ENCODE data around the gene SMIM32. TPM values are rescaled to one million over a fixed set of nuclear protein-coding genes. Genes with fewer than 3 reads are reported as not detected.

The SMIM32 gene
- total and polyA plus RNA-seq, 2 experiments from 2014 or later: 0.27 to 0.56 TPM

GRCh38 chr5:136199408-136199807, 6.4 kb upstream of the SMIM32 start (continued):
- TF ChIP-seq EZH2 (IDR thresholded peaks at IDR 0.05; ENCODE audit: low read depth, unreplicated experiment): no peak
- no peak for TF ChIP-seq POLR2AphosphoS5 (IDR thresholded peaks at IDR 0.05; ENCODE audit: low read depth)
- TF ChIP-seq STAT1 (IDR thresholded peaks at IDR 0.05; ENCODE audit: unreplicated experiment): no peak
- no peak for TF ChIP-seq CREB1 (CRISPR knock-in tag; IDR thresholded peaks at IDR 0.05; ENCODE audit: low read depth)
- no peak for TF ChIP-seq JUNB (IDR thresholded peaks at IDR 0.05; ENCODE audit: unreplicated experiment)
- TF ChIP-seq EZH2phosphoT487 (IDR thresholded peaks at IDR 0.05; ENCODE audit: unreplicated experiment): no peak
- TF ChIP-seq ZNF114 (CRISPR knock-in tag; IDR thresholded peaks at IDR 0.05): no peak

GRCh38 chr5:136198453-136198852, 5.5 kb upstream of the SMIM32 start:
- Mint-ChIP-seq H3K4me3 (no peak overlapping the region), H3K27me3 (ENCODE audit: insufficient read depth, low read depth, poor library complexity) (peaks cover 78% of the 10 kb centered on the region), H3K4me1 (peaks cover 27% of the 10 kb centered on the region), H3K36me3 (ENCODE audit: low read depth) (no peaks in the 10 kb centered on the region), H3K27ac (no peak overlapping the region), H3K9me3 (no peaks in the 10 kb centered on the region)
- peaks cover 5% of the 10 kb centered on the region; the same call in 1 of the 2 replicates for H4K20me1 ChIP-seq (replicated peaks; ENCODE audit: insufficient read depth)
- no peaks in the 10 kb centered on the region for H3K36me3 ChIP-seq (ENCODE audit: insufficient read depth)
- peaks cover 18% of the 10 kb centered on the region for H3K4me1 ChIP-seq (ENCODE audit: insufficient read depth)
- no peaks in the 10 kb centered on the region for H3K79me2 ChIP-seq (replicated peaks; ENCODE audit: insufficient read depth)
- H3K4me3 ChIP-seq: no peak overlapping the region
- peaks cover 95% of the 10 kb centered on the region for H3K27me3 ChIP-seq (ENCODE audit: insufficient read depth)
- H3K9me2 ChIP-seq (ENCODE audit: insufficient read depth): no peaks in the 10 kb centered on the region
- H2AFZ ChIP-seq: no peak overlapping the region
- no peak for TF ChIP-seq NANOG (IDR thresholded peaks at IDR 0.05; ENCODE audit: borderline replicate concordance)
- TF ChIP-seq ZNF462 (CRISPR knock-in tag; IDR thresholded peaks at IDR 0.05): no peak
- no peak for TF ChIP-seq ZNF114 (CRISPR knock-in tag; IDR thresholded peaks at IDR 0.05)
- no peak for TF ChIP-seq REST (IDR thresholded peaks at IDR 0.05; ENCODE audit: unreplicated experiment)
- TF ChIP-seq CTCF (conservative IDR thresholded peaks at IDR 0.05; ENCODE audit: low read depth in 2 of 2): no peak
- no peak for TF ChIP-seq ZNF331 (CRISPR knock-in tag; IDR thresholded peaks at IDR 0.05; ENCODE audit: low read depth)
- TF ChIP-seq CREB1 (CRISPR knock-in tag; IDR thresholded peaks at IDR 0.05; ENCODE audit: low read depth): no peak
- no peak for TF ChIP-seq STAT1 (IDR thresholded peaks at IDR 0.05; ENCODE audit: unreplicated experiment)
- TF ChIP-seq JUNB (IDR thresholded peaks at IDR 0.05; ENCODE audit: unreplicated experiment): no peak
- ATAC-seq: no peak
- 0 out of 2 replicates have a peak, but pooled peaks cover 3% of the 10 kb centered on the region for H3F3A ChIP-seq (replicated peaks; ENCODE audit: low read depth)
- H3K4me2 ChIP-seq: no peak overlapping the region
- no peak for DNase-seq (ENCODE audit: low spot score)
- no peak overlapping the region for H3K27ac ChIP-seq (ENCODE audit: low read depth)

Data from GM23338 (cell line).